Measurements from ENCODE around the gene RAB35. TPM values are rescaled to one million over a fixed set of nuclear protein-coding genes. Genes with fewer than 3 reads are reported as not detected.
A peak's percentile ranks its signal among the peaks of the same experiment; 100 is the strongest.

Gene RAB35
- total RNA-seq = 86.5 and 87.0 TPM in 2 replicates

GRCh38 chr12:120116441-120116791, at the start of gene RAB35:
TSS of gene RAB35 (minus strand) at chr12:120116753. CDS start at chr12:120116650, 103 bp downstream.
- Mint-ChIP-seq H3K36me3 (ENCODE audit: low read depth) (peaks cover 58% of the 10 kb centered on the region), H3K27me3 (ENCODE audit: low read depth) (no peaks in the 10 kb centered on the region), H3K4me1 (ENCODE audit: low read depth) (peaks cover 64% of the 10 kb centered on the region), H3K4me3 (ENCODE audit: low read depth) (peak within 1 kb of the TSS; percentile 99), H3K27ac (peak within 1 kb of the TSS; percentile 96), H3K9me3 (no peaks in the 10 kb centered on the region)
- intact Hi-C loops (cut with micrococcal nuclease) = loop anchor here (2.0 to 5.0 kb wide), 3 partner anchors 78 to 136 kb away; partner anchors contain the start of genes BICDL1 and GCN1
- no peak for DNase-seq (ENCODE audit: low spot score)

GRCh38 chr12:120164293-120164692, 47.7 kb upstream of the RAB35 start:
- no peaks in the 10 kb centered on the region for H3K9me3 Mint-ChIP-seq
- no peaks in the 10 kb centered on the region for H3K27me3 Mint-ChIP-seq (ENCODE audit: low read depth)
- DNase-seq (ENCODE audit: low spot score) = no peak
- H3K36me3 Mint-ChIP-seq (ENCODE audit: low read depth) = peaks cover 64% of the 10 kb centered on the region
- H3K4me3 Mint-ChIP-seq (ENCODE audit: low read depth) = no peak overlapping the region
- intact Hi-C loops (cut with micrococcal nuclease) = no loop called here
- H3K27ac Mint-ChIP-seq = no peak overlapping the region
- no peaks in the 10 kb centered on the region for H3K4me1 Mint-ChIP-seq (ENCODE audit: low read depth)

GRCh38 chr12:120162763-120163162, 46.2 kb upstream of the RAB35 start:
- Mint-ChIP-seq H3K27ac (no peak overlapping the region), H3K9me3 (no peaks in the 10 kb centered on the region), H3K27me3 (ENCODE audit: low read depth) (no peaks in the 10 kb centered on the region), H3K36me3 (ENCODE audit: low read depth) (peaks cover 66% of the 10 kb centered on the region), H3K4me1 (ENCODE audit: low read depth) (no peaks in the 10 kb centered on the region), H3K4me3 (ENCODE audit: low read depth) (no peak overlapping the region)
- intact Hi-C loops (cut with micrococcal nuclease) = no loop called here
- DNase-seq (ENCODE audit: low spot score) = no peak

- no peaks in the 10 kb centered on the region for H3K27me3 Mint-ChIP-seq (ENCODE audit: low read depth)
- H3K9me3 Mint-ChIP-seq = no peaks in the 10 kb centered on the region
- no peak overlapping the region for H3K27ac Mint-ChIP-seq
- peaks cover 69% of the 10 kb centered on the region for H3K36me3 Mint-ChIP-seq (ENCODE audit: low read depth)
- DNase-seq (ENCODE audit: low spot score) = no peak
- intact Hi-C loops (cut with micrococcal nuclease) = no loop called here
- H3K4me3 Mint-ChIP-seq (ENCODE audit: low read depth) = no peak overlapping the region
- no peaks in the 10 kb centered on the region for H3K4me1 Mint-ChIP-seq (ENCODE audit: low read depth)
Measured at GRCh38 chr12:120161852-120162251, 45.3 kb upstream of the RAB35 start.

GRCh38 chr12:120159509-120160237, 43.1 kb upstream of the RAB35 start:
- peaks cover 89% of the 10 kb centered on the region for H3K36me3 Mint-ChIP-seq (ENCODE audit: low read depth)
- no peak for DNase-seq (ENCODE audit: low spot score)
- intact Hi-C loops (cut with micrococcal nuclease) = no loop called here
- no peaks in the 10 kb centered on the region for H3K27me3 Mint-ChIP-seq (ENCODE audit: low read depth)
- H3K4me3 Mint-ChIP-seq (ENCODE audit: low read depth) = no peak overlapping the region
- H3K27ac Mint-ChIP-seq = no peak overlapping the region
- H3K4me1 Mint-ChIP-seq (ENCODE audit: low read depth) = no peaks in the 10 kb centered on the region
- no peaks in the 10 kb centered on the region for H3K9me3 Mint-ChIP-seq

- DNase-seq (ENCODE audit: low spot score) = no peak
- Mint-ChIP-seq H3K27me3 (ENCODE audit: low read depth) (no peaks in the 10 kb centered on the region), H3K9me3 (no peaks in the 10 kb centered on the region), H3K4me3 (ENCODE audit: low read depth) (no peak overlapping the region), H3K4me1 (ENCODE audit: low read depth) (no peaks in the 10 kb centered on the region), H3K27ac (no peak overlapping the region), H3K36me3 (ENCODE audit: low read depth) (peaks cover 89% of the 10 kb centered on the region)
- intact Hi-C loops (cut with micrococcal nuclease) = no loop called here
Measured at GRCh38 chr12:120158351-120158750, 41.8 kb upstream of the RAB35 start.

GRCh38 chr12:120157678-120158077, 41.1 kb upstream of the RAB35 start:
- Mint-ChIP-seq H3K36me3 (ENCODE audit: low read depth) (peaks cover 88% of the 10 kb centered on the region), H3K9me3 (no peaks in the 10 kb centered on the region), H3K27me3 (ENCODE audit: low read depth) (no peaks in the 10 kb centered on the region), H3K27ac (no peak overlapping the region), H3K4me3 (ENCODE audit: low read depth) (no peak overlapping the region), H3K4me1 (ENCODE audit: low read depth) (no peaks in the 10 kb centered on the region)
- intact Hi-C loops (cut with micrococcal nuclease) = no loop called here
- DNase-seq (ENCODE audit: low spot score) = no peak

- Mint-ChIP-seq H3K27me3 (ENCODE audit: low read depth) (no peaks in the 10 kb centered on the region), H3K9me3 (no peaks in the 10 kb centered on the region), H3K4me3 (ENCODE audit: low read depth) (no peak overlapping the region), H3K36me3 (ENCODE audit: low read depth) (peaks cover 85% of the 10 kb centered on the region), H3K27ac (no peak overlapping the region), H3K4me1 (ENCODE audit: low read depth) (no peaks in the 10 kb centered on the region)
- no peak for DNase-seq (ENCODE audit: low spot score)
- intact Hi-C loops (cut with micrococcal nuclease) = no loop called here
Measured at GRCh38 chr12:120156315-120157259, 40.0 kb upstream of the RAB35 start.

- H3K4me1 Mint-ChIP-seq (ENCODE audit: low read depth) = no peaks in the 10 kb centered on the region
- no peaks in the 10 kb centered on the region for H3K27me3 Mint-ChIP-seq (ENCODE audit: low read depth)
- intact Hi-C loops (cut with micrococcal nuclease) = no loop called here
- H3K4me3 Mint-ChIP-seq (ENCODE audit: low read depth) = no peak overlapping the region
- no peak overlapping the region for H3K27ac Mint-ChIP-seq
- H3K36me3 Mint-ChIP-seq (ENCODE audit: low read depth) = peaks cover 80% of the 10 kb centered on the region
- H3K9me3 Mint-ChIP-seq = no peaks in the 10 kb centered on the region
- no peak for DNase-seq (ENCODE audit: low spot score)
Measured at GRCh38 chr12:120155072-120155471, 38.5 kb upstream of the RAB35 start.

- peaks cover 72% of the 10 kb centered on the region for H3K36me3 Mint-ChIP-seq (ENCODE audit: low read depth)
- no peaks in the 10 kb centered on the region for H3K27me3 Mint-ChIP-seq (ENCODE audit: low read depth)
Measured at GRCh38 chr12:120150919-120151525, 34.5 kb upstream of the RAB35 start.

GRCh38 chr12:120148011-120148410, 31.5 kb upstream of the RAB35 start:
- no peaks in the 10 kb centered on the region for H3K9me3 Mint-ChIP-seq
- no peaks in the 10 kb centered on the region for H3K27me3 Mint-ChIP-seq (ENCODE audit: low read depth)
- H3K27ac Mint-ChIP-seq = no peak overlapping the region
- no peak overlapping the region for H3K4me3 Mint-ChIP-seq (ENCODE audit: low read depth)
- intact Hi-C loops (cut with micrococcal nuclease) = no loop called here
- no peak for DNase-seq (ENCODE audit: low spot score)
- no peaks in the 10 kb centered on the region for H3K4me1 Mint-ChIP-seq (ENCODE audit: low read depth)
- H3K36me3 Mint-ChIP-seq (ENCODE audit: low read depth) = peaks cover 64% of the 10 kb centered on the region

More at GRCh38 chr12:120150919-120151525, 34.5 kb upstream of the RAB35 start:
- Mint-ChIP-seq H3K27ac (no peak overlapping the region), H3K4me3 (ENCODE audit: low read depth) (no peak overlapping the region), H3K4me1 (ENCODE audit: low read depth) (no peaks in the 10 kb centered on the region), H3K9me3 (no peaks in the 10 kb centered on the region)
- intact Hi-C loops (cut with micrococcal nuclease) = no loop called here
- DNase-seq (ENCODE audit: low spot score) = no peak

- peaks cover 70% of the 10 kb centered on the region for H3K36me3 Mint-ChIP-seq (ENCODE audit: low read depth)
- no peaks in the 10 kb centered on the region for H3K9me3 Mint-ChIP-seq
- H3K4me3 Mint-ChIP-seq (ENCODE audit: low read depth) = no peak overlapping the region
- no peaks in the 10 kb centered on the region for H3K4me1 Mint-ChIP-seq (ENCODE audit: low read depth)
- no peaks in the 10 kb centered on the region for H3K27me3 Mint-ChIP-seq (ENCODE audit: low read depth)
- no peak for DNase-seq (ENCODE audit: low spot score)
- intact Hi-C loops (cut with micrococcal nuclease) = no loop called here
- no peak overlapping the region for H3K27ac Mint-ChIP-seq
Measured at GRCh38 chr12:120145164-120145563, 28.6 kb upstream of the RAB35 start.

- H3K9me3 Mint-ChIP-seq = no peaks in the 10 kb centered on the region
- intact Hi-C loops (cut with micrococcal nuclease) = no loop called here
- no peaks in the 10 kb centered on the region for H3K4me1 Mint-ChIP-seq (ENCODE audit: low read depth)
- no peak overlapping the region for H3K4me3 Mint-ChIP-seq (ENCODE audit: low read depth)
- peaks cover 74% of the 10 kb centered on the region for H3K36me3 Mint-ChIP-seq (ENCODE audit: low read depth)
- no peak overlapping the region for H3K27ac Mint-ChIP-seq
- H3K27me3 Mint-ChIP-seq (ENCODE audit: low read depth) = no peaks in the 10 kb centered on the region
- DNase-seq (ENCODE audit: low spot score) = no peak
Measured at GRCh38 chr12:120144215-120144614, 27.7 kb upstream of the RAB35 start.

Data from activated T-helper 2 cell treated with anti-CD3 and anti-CD28 coated beads, Interferon-gamma antibody, Interleukin-2, Interleukin-4, amounts not matched to agents 10 μg/mL and 5 μg/mL and 100 μg/mL, durations not matched to agents 14 hours and 24 hours and 36 hours (primary cell).